GM12878 (cell line): ENCODE data around the gene RAD51B. TPM values are rescaled to one million over a fixed set of nuclear protein-coding genes. Genes with fewer than 3 reads are reported as not detected.

Experiments used
- CEBPZ ChIP-seq: fragments of 150-350 bp; IDR thresholded peaks from 2 replicates; pipeline ENCODE4 v1.6.1; 2016; ENCODE audit warnings: low read depth, low read length
- CHD4 ChIP-seq: fragments of 200-600 bp; sonication (generic); IDR thresholded peaks from 2 replicates; pipeline ENCODE4 v1.6.1; 2016; ENCODE audit warnings: mild to moderate bottlenecking
- DPF2 ChIP-seq: fragments of 450-650 bp; IDR thresholded peaks from 2 replicates; pipeline ENCODE4 v1.6.1; 2017; ENCODE audit warnings: mild to moderate bottlenecking
- ETV6 ChIP-seq, 2 experiments: fragments of 450-650 bp in 1 of 2; IDR thresholded peaks in 1 of 2; conservative IDR thresholded peaks in 1 of 2; 2 replicates each; pipeline ENCODE4 v1.6.1; 2014; ENCODE audit warnings: antibody characterized with exemption in 1 of 2, borderline replicate concordance in 1 of 2, low read depth in 1 of 2, mild to moderate bottlenecking in 1 of 2, moderate library complexity in 1 of 2
- HCFC1 ChIP-seq: fragments of 150-350 bp; IDR thresholded peaks from 2 replicates; pipeline ENCODE4 v1.6.1; 2014; ENCODE audit warnings: low read length
- HDAC6 ChIP-seq: fragments of 200-600 bp; sonication (generic); IDR thresholded peaks from one replicate; pipeline ENCODE4 v1.8.0; 2017; ENCODE audit warnings: antibody characterized with exemption; ENCODE audit not compliant: unreplicated experiment
- IKZF1 ChIP-seq: fragments of 450-650 bp; conservative IDR thresholded peaks from 2 replicates; pipeline ENCODE4 v1.6.1; 2017; ENCODE audit warnings: antibody characterized with exemption, mild to moderate bottlenecking
- IRF4 ChIP-seq: IDR thresholded peaks from 2 replicates; pipeline ENCODE4 v1.6.1; 2011; ENCODE audit warnings: low read depth, low read length
- JUND ChIP-seq: IDR thresholded peaks from 2 replicates; pipeline ENCODE4 v1.6.1; 2012; ENCODE audit warnings: low read depth, mild to moderate bottlenecking, low read length, improper control_type of control experiment, moderate library complexity
- LARP7 ChIP-seq: fragments of 450-650 bp; IDR thresholded peaks from 2 replicates; pipeline ENCODE4 v1.6.1; 2017; ENCODE audit warnings: mild to moderate bottlenecking
- MXI1 ChIP-seq: fragments of 150-350 bp; IDR thresholded peaks from 2 replicates; pipeline ENCODE4 v1.6.1; 2011; ENCODE audit warnings: low read depth, mild to moderate bottlenecking, inconsistent platforms, low read length, improper control_type of control experiment
- NBN ChIP-seq: fragments of 450-650 bp; IDR thresholded peaks from 2 replicates; pipeline ENCODE4 v1.6.1; 2016
- PKNOX1 ChIP-seq: fragments of 450-650 bp; IDR thresholded peaks from 2 replicates; pipeline ENCODE4 v1.6.1; 2016; ENCODE audit warnings: mild to moderate bottlenecking
- PML ChIP-seq: IDR thresholded peaks from 2 replicates; pipeline ENCODE4 v1.6.1; 2012; ENCODE audit warnings: low read length, inconsistent platforms
- RUNX3 ChIP-seq: IDR thresholded peaks from 2 replicates; pipeline ENCODE4 v1.6.1; 2012; ENCODE audit warnings: low read length, inconsistent platforms
- SIX5 ChIP-seq: IDR thresholded peaks from 2 replicates; pipeline ENCODE4 v1.6.1; 2011; ENCODE audit warnings: mild to moderate bottlenecking, low read depth, low read length, moderate library complexity; ENCODE audit not compliant: severe bottlenecking
- SMAD1 ChIP-seq: fragments of 450-650 bp; IDR thresholded peaks from 2 replicates; pipeline ENCODE4 v1.6.1; 2018; ENCODE audit warnings: mild to moderate bottlenecking, low read depth; ENCODE audit not compliant: partially characterized antibody
- YBX1 ChIP-seq: fragments of 450-650 bp; IDR thresholded peaks from 2 replicates; pipeline ENCODE4 v1.6.1; 2016; ENCODE audit warnings: antibody characterized with exemption
- ZBTB4 ChIP-seq: fragments of 450-650 bp; formaldehyde crosslinking; IDR thresholded peaks from 2 replicates; pipeline ENCODE4 v1.4.0; 2022; ENCODE audit warnings: mild to moderate bottlenecking, moderate library complexity
- ZNF24 ChIP-seq: fragments of 450-650 bp; IDR thresholded peaks from 2 replicates; pipeline ENCODE4 v1.6.1; 2017; ENCODE audit warnings: antibody characterized with exemption, mild to moderate bottlenecking
- ZNF384 ChIP-seq: IDR thresholded peaks from 2 replicates; pipeline ENCODE4 v1.6.1; 2012; ENCODE audit warnings: low read depth, mild to moderate bottlenecking, low read length, improper control_type of control experiment, borderline replicate concordance
- polyA plus RNA-seq, 11 experiments: library from polyadenylated mRNA; depleted of rRNA in 4 of 11; unstranded in 6 of 11; stranded (reverse) in 5 of 11; fragments of >200 nt; fragmentation: Nextera tagmentation in 4 of 11; fragmentation: Illumina TruSeq in 1 of 11; extraction: Ambion mirVana in 4 of 11; extraction: Trizol in 1 of 11; gene quantifications; 1 replicate in 1 of 11; 2 replicates in 10 of 11; pipeline versions ENCODE4 v1.2.1 to v1.2.3, GENCODE V29; 2011 to 2016; ENCODE audit warnings: inconsistent platforms in 2 of 11, missing spikeins in 2 of 11, low read depth in 1 of 11
- total RNA-seq, 4 experiments: library from RNA; depleted of rRNA in 3 of 4; stranded (reverse); fragments of >200 nt in 3 of 4; fragmentation: Illumina TruSeq in 1 of 4; extraction: Trizol in 1 of 4; gene quantifications; 2 replicates each; pipeline versions ENCODE4 v1.2.1 to v1.2.3, GENCODE V29; 2013 to 2021
- TF ChIP-seq, protein P1 (sequence below): IDR thresholded peaks from 2 replicates; pipeline ENCODE4 v1.6.1; 2011; ENCODE audit warnings: low read depth, mild to moderate bottlenecking, low read length, moderate library complexity, borderline replicate concordance; ENCODE audit errors: extremely low read depth

The RAD51B gene
- total and polyA plus RNA-seq, 10 of the 15 experiments (the other 5 are each of a cell fraction or from before 2014, with no cell fraction given) = 9.8 to 26.8 (median 21.3) TPM

GRCh38 chr14:68663385-68664076 lies 844.0 kb downstream of the RAD51B start (continued):
- TF ChIP-seq MXI1 = peak; percentile 54; the same call in 1 of the 2 replicates
- no peak for TF ChIP-seq ZBTB4
- no peak for TF ChIP-seq HDAC6
- TF ChIP-seq RUNX3 = peak; percentile 99
- peak in 1 of 2 experiments; percentile 93; a peak in 2 of 4 replicates for TF ChIP-seq ETV6 (conservative IDR thresholded peaks at IDR 0.05 in 1 of 2, IDR thresholded peaks at IDR 0.05 in 1 of 2; ENCODE audit: borderline replicate concordance in 1 of 2, low read depth in 1 of 2)
- peak; percentile 46; the same call in 1 of the 2 replicates for TF ChIP-seq PKNOX1
- no peak for TF ChIP-seq SMAD1
- TF ChIP-seq ZNF384 = 0 out of 2 replicates have a peak, but pooled peaks have one; percentile 12
- TF ChIP-seq, protein P1, sequence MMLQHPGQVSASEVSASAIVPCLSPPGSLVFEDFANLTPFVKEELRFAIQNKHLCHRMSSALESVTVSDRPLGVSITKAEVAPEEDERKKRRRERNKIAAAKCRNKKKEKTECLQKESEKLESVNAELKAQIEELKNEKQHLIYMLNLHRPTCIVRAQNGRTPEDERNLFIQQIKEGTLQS = no peak
- TF ChIP-seq ZNF24 = peak; percentile 45; the same call in 1 of the 2 replicates
- TF ChIP-seq IRF4 = peak; percentile 99
- TF ChIP-seq HCFC1 = no peak
- TF ChIP-seq SIX5 = peak; percentile 2
- no peak for TF ChIP-seq YBX1
- TF ChIP-seq DPF2 = peak; percentile 99
- TF ChIP-seq LARP7 = peak; percentile 41; the same call in 1 of the 2 replicates
- no peak for TF ChIP-seq CEBPZ
- peak; percentile 97 for TF ChIP-seq IKZF1
- peak; percentile 66; the same call in 1 of the 2 replicates for TF ChIP-seq PML
- TF ChIP-seq JUND = peak; percentile 95
- peak; percentile 84 for TF ChIP-seq NBN
- TF ChIP-seq CHD4 = no peak
